ENCODE results near the gene C3orf18.

C3orf18 gene

DNA sequence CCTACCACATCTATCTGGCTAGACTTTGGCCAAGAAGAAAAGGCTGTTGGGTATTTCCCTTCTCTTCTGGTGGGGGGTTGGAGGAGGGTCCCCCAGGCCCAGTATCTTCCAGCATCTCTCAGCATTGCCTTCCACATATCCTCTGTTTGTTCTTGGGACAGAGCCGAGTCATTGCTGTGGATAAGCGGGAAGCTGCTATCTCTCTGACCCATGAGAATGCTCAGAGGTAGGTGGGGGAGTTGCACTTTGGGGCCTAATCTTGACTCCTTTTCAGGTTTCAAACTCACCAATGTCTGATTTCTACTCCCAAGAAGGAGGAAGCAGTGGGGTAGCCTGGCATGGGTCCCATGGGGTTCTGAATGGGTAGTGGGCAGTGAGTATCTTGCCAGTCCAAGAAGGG, 9.8 kb upstream of the C3orf18 start:
- DNase-seq: no peak

DNA sequence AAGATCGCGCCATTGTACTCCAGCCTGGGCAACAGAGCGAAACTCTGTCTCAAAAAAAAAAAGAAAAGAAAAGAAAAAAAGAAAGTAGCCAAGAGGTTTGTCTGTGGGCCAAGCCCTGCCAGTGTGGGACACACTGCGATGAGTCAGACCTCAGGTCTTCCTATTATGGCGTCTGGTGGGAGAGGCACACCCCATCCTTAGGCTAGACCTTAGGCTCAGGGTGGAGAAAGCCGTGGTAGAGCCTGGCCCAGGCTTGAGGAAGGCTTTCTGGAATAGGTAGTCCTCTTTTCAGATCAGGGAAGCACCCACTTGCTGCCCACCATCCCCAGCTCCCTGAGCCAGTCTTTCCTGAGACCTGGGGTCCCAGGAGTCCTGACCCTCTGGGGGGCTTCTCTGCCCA, 7.8 kb upstream of the C3orf18 start:
- DNase-seq: no peak

DNA sequence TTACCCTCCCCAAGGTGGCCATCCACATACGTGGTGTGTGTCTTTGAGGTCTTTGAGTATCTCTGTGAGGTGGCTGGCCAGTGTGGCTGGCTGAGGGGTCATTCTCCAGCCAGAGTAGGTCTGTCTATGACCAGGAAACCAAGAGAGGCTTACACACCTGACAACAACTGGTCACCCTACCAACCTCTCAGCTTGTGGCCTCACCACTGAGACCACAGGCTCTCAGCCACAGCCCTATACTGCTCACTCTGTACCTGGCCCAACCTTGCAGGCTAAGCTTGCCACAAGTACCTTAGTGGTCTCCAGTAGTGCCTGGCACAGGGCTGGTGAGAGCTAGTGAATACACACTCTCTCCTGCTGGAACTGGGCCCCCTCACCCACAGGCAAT, 6.9 kb upstream of the C3orf18 start:
- DNase-seq: no peak

DNA sequence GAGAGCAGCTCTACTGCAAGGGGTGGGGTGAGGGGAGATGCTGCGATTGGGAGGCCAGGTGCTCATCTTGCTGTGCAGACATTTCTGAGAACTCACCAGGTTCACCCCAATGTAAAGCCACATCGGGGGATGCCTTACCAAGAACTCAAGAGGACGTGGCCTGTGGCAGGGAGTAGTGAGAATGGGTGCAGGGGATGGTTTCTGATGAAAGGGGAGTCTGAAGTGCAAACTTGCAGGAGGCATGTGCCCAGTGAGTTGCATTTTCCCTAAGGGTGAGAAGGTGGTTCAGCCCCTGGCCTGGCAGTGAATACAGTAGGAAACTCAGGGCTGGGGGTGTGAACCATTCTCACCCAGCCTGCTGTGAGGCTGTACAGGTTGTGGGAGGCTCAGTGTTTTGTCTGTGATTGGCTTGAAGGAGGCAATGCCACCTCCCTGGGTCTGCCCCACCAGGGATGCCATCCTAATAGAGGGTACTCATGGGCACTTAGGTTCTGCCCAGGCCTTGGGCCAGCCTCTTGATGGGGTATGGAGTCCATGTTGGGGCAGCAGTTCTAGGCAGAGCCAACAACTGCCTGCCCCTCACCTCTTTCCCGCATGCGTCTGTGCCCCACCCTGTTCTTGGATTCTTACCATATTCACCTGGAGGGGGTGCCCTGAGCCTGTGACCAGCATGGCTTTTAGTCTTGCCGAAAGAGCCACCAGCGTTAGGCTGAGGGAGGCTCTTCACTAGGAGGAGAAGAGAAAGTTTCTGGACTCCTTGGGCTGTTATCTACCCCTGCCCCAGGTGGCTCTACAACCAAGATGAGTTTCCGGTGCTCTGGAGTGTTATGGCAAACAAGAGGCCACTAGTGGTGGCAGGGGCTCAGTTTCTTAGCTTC, 6.3 kb upstream of the C3orf18 start:
- no peak for DNase-seq

DNA sequence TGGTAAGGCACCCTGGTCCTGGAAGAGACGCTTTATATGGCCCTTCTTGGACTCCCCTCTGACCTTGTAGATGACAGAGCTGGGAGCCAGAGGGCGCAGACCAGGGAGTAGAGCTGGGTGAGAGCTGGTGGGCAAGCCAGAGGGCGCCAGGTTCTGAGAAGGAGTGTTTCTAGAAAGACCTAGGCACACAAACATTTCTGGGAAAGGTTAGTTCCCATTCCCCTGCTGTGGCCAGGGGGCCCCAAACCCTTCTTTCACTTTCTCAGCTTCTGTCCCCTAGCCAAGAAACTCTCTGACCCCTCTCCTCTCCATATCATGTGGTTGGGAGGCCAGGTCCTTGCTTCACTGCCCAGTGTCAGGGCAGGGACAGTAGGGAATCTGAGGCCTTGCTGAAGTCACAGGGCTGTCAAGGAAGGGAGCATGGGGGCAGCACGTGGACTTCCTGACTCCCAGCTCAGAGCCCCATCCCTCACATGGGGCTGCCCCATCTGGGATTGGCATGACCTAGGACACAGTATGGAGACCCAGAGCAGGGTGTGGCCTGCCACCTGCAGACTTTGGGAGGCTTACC, 5.3 kb upstream of the C3orf18 start:
- DNase-seq: no peak

DNA sequence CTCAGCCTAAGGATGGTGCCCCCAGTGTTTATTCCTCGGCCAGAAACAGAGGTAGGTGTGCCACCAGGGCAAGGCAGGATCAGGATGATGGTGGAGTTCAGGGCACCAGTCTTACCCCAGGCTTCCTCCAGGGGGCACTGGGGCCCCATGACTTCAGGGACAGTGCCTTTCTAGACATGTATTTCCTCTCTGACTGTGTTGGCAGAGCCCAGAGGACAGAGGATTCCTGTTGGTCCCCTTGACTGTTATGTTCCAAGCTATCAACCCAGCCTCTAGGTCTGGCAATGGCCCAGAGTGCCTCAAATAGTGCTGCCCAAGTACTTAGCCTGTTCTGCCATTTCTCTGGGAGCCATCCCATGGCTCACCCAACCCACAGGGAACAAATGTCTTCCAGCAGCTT, 4.6 kb upstream of the C3orf18 start:
- no peak for DNase-seq

DNA sequence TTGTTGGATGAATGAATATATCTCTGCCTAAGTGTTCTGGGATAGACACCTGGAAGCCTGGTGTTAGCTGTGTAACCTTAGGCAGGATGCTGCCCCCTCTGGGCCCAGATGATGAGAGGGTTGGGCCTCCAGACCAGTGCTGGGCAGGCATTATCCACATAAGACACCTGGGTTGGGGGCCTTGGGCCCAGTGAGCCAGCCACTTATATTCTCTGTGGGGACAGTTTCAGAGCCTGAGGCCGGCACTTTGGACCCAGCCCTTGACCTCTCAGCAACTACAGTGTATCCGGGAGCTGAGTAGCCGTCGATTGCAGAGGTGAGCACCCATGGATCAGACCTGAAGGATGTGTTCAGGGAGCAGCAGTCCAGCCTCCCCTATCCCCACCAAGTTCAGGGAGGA, 3.9 kb upstream of the C3orf18 start:
- no peak for DNase-seq

DNA sequence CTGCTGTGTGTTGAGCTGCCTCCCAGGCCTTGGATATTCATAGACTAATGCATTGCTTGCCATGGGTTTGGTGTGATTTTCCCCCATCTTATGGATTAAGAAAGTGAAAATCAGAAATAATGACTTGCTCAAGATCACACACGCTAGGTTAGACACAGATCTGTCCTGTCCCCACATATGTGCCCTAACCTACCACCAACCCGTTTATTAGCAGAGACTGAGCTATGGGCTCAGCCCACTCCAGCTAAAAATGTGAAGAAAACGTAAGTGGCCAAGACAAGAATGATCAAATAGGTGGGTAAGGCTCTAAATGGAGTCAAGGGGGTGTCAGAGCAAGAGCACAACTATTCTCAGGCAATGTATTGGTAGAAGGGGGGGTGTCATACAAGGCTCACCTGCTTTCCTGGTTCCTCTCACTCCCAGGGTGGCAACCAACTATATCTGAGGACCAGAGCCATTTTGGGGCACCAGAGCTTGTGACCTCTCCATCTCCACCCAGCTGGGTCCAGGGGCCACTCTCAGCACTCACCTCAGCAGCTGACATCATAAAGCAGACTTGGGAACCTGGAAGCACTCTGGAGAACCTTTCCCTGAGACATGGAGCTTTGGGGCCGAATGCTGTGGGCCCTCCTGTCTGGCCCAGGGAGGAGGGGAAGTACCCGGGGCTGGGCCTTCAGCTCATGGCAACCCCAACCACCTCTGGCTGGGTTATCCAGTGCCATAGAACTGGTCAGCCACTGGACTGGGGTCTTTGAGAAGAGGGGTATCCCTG, 3.1 kb upstream of the C3orf18 start:
- DNase-seq: no peak

DNA sequence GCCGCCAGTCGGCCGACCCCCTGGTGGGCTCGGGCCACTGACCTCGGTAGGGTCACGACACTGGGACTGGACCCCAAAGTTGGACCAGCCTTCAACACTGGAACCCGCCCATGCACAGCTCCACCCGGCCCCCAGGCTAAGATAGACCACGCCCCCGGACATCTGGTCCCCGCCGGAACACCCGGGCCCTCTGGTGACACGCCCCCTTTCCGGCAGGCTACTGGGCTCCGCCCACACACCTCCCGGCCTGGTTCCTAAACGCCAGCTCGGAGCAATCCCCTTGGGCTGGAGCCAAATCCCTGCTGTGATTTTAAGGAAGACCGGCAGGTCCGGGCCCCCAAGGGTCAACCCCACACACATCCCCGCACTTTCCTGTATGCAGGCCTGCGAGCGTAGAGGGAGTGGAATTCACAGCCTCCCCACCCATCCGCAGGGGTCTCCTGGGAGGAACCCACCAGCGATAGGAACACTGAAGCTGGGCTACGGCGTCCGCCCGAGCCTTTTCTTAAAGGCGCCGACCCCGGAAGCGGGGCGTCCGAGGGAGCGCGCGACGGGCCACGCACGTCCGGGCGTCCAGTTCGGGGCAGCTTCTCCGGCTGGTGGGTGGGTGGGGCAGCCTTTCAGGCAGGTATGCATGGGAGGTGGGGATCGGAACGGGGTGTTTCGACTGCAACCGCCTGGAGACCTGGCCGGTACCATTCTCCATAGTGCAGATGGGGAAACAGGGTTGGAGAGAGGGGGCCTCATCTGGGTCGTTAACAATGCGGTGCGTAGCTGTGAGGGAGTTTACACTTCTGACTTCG, 1.6 kb upstream of the C3orf18 start, which contains the start of gene HEMK1:
Gene HEMK1, plus strand, starts transcription at position 576 of the 803 bp plus-strand sequence. CDS start 1,583 bp downstream, outside the sequence.
- DNase-seq: peak; percentile 57

DNA sequence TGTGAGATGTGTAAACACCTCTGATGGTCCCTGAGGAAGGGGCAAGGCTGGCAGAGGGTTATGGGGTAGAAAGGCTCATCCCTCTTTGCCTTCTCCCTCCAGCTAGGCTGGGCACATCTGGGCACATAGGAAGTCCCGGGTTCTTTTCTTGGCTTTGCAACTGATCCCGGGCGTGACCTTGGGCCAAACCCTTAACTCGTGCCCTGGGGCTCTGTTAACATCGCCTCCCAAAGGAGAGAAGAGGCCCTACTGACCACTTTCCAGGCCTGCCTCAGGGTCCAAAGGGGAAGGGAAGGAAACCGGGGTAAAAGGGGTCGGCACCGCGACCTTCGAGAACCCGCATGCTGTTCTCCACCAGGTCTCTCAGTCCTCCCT, 549 bp downstream of the C3orf18 start:
- no peak for DNase-seq

DNA sequence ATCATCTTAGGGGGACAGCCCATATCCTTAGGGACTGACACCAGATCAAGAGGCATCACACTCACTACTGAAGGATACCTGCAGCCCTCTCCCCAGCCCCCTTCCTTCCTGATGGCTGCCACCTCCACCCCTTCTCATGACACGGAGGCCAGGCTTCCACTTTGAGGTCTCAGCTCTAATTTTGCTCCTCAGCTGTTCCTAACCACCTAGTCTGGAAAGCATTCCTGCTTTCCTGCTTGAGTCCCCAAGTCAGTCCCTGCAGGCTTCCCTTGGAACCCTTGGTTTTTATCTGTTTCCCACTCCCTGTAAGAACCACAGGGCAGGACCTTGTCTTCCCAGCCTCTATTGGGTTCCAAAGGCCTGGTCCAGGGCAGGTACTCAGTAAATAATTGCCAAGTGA, 3.2 kb downstream of the C3orf18 start:
- no peak for DNase-seq

DNA sequence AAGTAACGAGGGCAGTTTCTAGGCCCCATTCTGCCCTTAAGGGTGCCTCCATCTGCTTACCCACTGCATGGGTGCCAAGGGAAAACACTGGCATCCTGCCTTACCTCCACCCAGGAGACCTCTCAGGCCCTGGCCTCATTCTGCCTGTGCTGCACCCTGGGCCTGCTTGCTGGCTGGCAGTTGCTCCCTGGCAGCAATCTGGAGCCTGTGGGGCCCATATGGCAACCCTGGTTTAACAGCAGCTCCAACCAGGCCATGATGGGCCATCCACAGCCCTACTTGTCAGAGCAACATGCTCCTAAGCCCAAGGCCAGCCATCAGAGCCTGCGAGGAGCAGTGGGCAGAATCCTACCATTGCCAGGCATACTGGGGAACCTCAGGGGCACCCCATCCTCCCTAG, 3.7 kb downstream of the C3orf18 start:
- no peak for DNase-seq

DNA sequence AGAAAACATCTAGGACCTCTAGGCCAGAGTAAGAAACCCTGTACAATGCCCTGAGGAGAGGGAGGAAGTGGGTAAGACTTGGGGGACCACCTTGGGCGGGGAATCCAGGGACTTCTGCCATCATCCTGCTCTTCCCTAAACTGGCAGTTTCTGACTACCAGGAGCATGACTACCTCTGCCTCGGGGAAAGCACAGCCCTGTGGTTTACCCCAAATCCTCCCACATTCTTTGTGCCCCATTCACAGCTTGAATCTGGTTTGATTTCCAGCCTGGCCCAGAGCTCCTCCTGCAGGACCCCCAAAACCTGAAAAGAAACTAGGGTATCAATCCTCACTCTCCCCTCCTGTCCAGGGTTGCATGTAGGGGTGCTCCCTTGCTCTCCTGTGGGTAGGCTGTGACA, 4.7 kb downstream of the C3orf18 start:
- DNase-seq: no peak

DNA sequence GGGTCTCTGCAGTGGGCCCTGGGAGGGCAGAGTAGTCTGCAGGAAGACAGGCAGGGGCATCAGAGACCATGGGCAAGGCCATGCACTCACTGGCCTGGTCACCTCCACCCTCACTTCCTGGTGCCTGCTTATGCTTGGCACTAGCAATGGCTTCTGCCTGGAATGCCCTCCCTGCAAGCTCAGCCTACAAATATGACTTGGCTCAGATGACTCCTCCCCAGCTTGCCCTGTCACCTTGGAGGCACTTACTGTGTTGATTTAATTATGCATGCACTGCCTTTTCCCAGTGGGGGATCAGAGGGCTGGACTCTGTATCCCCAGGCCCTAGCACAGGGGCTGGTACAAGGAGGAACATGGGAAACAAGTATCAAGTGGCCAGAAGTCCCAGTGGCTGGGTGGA, 7.8 kb downstream of the C3orf18 start:
- no peak for DNase-seq

DNA sequence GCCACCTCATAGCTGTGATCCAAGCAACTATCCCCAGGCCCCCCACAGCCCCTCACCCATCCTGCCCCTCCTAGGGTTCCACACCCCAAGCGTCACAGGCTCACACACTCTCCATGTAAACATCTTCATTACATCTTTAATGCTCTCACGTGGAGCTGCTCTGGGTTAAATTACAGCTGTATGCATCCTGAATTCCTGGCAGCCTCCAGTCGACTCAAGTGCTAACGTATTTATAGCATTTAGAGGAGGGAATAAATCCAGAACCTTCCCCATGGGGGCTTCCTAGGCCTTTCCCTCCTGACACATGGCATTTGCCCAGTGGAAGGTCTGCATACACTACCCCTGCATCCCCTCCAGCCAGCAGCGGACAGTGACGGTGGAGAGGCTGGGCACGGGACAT, 9.6 kb downstream of the C3orf18 start:
- DNase-seq: no peak

DNA sequence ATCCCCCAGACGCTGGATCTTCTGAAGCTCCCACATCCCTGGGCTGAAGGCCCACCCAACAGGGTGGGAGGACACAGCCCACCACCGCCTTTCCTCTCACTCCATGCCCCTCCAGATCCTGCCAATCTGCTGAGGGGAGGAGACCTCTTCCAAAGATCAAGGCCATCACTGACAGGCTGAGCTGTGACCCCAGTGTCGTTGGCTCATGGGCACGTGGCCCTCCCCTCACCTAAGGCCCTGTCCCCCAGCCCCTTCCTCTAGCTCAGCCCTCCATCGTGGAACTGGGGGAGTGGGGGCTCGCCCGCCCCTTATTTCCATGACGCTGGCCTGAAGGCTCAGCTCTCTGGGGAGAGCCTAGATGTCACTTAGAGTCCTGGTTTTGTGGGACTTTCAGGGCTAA, 10.4 kb downstream of the C3orf18 start:
- DNase-seq: no peak

DNA sequence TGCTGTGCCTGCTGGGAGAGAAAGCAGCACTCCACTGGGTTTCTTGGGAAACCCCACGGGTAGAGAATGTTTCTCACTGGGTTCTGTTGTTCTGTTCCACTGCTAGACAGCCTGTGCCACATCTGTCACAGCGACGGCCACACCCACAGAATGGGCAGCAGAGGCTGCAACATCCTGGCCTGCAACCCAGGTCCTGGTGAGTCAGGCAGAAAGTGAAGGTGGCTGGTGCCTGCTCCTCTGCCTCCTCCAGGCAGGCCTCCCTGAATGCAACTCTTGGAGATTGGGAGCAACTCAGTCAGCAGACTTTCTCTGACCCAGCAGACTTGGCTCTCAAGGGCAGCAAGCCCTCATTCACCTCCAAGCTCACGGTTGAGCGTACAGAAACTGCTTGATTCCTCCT, 13.0 kb downstream of the C3orf18 start:
- no peak for DNase-seq

DNA sequence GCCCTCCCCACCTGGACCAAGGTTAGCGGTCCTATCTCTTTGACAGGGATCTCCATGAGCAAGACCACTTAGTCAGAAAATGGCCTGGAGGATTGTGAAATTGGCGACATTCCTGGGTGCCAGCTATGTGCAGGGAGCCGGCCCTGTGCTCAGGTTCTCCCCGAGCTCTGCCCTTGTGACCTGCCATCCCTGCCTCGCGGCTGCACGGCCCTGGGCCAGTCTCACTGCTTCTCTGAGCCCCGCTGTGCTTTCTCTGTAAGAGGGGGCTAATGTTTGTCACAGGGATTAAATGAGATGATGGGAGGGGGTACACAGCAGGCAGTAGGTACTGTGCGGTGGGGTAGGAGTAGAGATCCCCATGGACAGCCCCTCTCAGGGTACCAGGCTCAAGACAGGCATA, 14.9 kb downstream of the C3orf18 start:
- DNase-seq: no peak

DNA sequence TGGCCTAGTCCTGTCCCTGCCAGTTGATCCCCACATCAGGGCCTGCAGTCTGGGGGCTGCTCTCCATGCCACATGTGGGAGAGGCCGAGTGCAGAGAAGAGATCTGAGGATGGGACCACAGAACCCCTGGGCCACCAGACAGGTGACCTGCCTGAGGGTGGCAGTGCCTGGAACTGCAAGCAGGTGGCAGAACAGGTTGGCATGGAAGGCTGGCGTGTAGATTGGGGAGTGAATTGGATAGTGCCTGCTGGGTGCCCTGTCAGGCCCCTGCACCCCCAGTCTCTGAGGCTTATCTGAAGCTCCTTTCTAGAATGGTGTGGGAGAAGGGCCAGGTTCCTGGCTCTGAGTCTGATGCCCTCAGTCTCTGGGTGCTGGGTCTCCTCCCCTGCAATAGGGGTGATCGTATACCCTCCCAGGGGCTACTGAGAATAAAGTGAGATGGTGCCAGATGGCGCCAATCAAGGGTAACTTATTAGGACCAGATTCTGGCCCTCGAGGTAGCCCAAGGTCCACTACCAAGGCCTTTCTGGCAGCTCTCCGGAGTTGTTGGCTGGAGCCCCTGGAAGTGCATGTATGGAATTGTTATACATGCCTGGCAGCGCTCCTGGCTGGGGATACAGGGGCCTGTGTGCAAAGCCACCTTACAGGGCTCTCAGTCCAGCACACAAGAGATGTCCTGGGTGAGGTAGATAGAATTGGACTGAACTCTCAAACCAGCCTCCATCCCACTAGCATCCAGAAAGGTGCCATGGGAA, 15.7 kb downstream of the C3orf18 start:
- no peak for DNase-seq

DNA sequence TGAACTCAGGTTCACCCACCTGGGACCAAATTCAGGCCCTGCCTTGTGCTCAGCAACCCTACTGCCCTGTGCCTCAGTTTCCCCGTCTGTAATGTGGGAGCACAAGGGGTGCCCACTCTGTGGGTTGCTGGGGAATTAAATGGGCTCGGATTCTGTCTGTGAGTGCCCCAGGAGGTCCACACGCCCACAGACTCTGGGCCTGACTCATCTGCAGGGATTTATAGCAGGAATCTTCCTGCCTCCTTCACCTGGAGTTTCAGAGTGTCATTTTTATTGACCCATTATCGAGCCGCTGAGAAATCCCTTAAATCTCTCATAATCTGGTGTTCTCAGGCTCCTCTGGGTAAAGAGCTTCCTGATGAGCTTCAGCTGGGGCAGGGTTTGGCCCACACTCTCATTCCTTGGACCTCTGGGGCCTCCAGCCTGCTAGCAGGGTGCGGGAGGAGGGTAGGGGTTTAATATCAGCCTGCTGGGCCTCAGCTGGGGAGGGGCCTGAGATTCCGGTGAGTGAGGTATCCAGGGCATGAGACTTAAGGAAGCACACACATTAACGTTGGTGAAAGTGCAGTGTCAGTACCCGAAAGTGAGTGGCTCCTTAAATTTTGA, 16.4 kb downstream of the C3orf18 start:
- no peak for DNase-seq

DNA sequence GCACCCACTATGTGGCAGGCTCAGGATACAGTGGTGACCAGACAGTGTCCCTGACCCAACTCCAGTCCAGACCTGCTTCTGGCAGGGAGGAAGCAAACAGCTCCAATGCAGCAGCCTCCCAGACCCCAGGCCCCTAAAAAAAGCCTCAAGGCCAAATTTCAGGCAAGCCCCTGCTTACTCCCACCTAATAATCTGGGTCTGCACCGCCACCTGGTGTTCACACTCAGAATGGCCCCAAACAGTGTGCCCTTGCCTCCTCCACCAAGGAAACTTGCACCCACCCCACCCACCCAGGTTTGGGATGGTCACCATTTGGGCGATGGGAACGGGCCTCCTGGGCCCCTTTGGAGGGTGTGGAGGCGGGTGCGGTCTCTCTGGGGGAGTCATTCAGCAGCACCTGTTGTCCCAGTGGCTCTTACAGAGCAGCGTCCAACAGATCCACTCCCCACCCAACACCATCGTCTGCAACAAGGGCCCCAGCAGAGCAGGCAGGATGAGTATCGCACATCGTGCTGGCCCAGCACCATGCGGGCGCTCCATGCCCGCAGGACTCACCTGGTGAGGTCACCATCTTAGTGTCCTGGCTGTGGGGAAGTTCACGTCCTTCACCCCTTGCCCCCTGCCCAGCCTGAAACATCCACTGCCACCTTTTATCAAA, 17.3 kb downstream of the C3orf18 start:
- no peak for DNase-seq

Data from NCI-H1417 treated with DMSO at 0.1 percent for 48 hours (cell line).